GM12891 (cell line): ENCODE results near the gene SLC34A1.
"Not testable (repeated sequence)": the region's sequence is repeated elsewhere in the genome, so short reads cannot be mapped to it uniquely, and the experiment has no call there.

Experiments used
- PAX5 ChIP-seq: IDR thresholded peaks from 2 replicates; pipeline ENCODE4 v1.6.1; 2011; ENCODE audit warnings: low read length, moderate library complexity, mild to moderate bottlenecking; ENCODE audit not compliant: insufficient read depth, severe bottlenecking
- POLR2A ChIP-seq: IDR thresholded peaks from 2 replicates; pipeline ENCODE4 v1.6.1; 2011; ENCODE audit warnings: low read depth, low read length, control low read depth
- POLR2AphosphoS5 ChIP-seq: IDR thresholded peaks from 2 replicates; pipeline ENCODE4 v1.6.1; 2011; ENCODE audit warnings: low read depth, low read length, control low read depth
- SPI1 ChIP-seq: IDR thresholded peaks from 2 replicates; pipeline ENCODE4 v1.6.1; 2011; ENCODE audit warnings: low read depth, low read length, control low read depth
- TAF1 ChIP-seq: IDR thresholded peaks from 2 replicates; pipeline ENCODE4 v1.6.1; 2011; ENCODE audit warnings: low read depth, low read length, control low read depth

DNA sequence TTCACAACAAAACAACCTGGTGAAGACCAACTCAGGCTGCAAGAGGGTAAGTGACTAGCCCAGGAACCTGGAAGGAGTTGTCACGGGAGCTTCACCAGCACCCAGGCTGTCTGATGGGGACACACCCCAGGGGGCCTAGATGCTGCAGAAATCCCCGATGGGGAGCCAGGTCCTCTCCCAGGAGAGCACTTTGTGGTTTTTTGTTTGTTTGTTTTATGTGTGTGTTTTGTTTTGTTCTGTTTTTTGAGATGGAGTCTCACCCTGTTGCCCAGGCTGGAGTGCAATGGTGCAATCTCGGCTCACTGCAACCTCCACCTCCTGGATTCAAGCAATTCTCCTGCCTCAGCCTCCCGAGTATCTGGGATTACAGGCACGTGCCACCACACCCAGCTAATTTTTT is 8.7 kb upstream of the SLC34A1 start:
- not testable (repeated sequence) for TF ChIP-seq POLR2AphosphoS5, TAF1, SPI1, PAX5, POLR2A
